Heart left ventricle (tissue), 16 donors: ENCODE data around the gene NT5C2. TPM values are rescaled to one million over a fixed set of nuclear protein-coding genes. Genes with fewer than 3 reads are reported as not detected.

Experiments
- ATAC-seq, 4 donors: fragments of 200-7000 bp; cut with Tn5 transposase; one replicate each; pipeline ENCODE4 v1.9.1; 2020 to 2022; ENCODE audit warnings: moderate library complexity in 4 of 4, mild to moderate bottlenecking in 3 of 4, moderate number of reproducible peaks in 1 of 4
- DNase-seq, 5 donors: peaks; one replicate each; pipeline ENCODE4 v3.0.0-alpha.2; 2020
- H3K27ac ChIP-seq, 12 donors: fragments of 200-600 bp; sonication (generic) in 4 of 12; one replicate each; pipeline versions ENCODE4 v1.5.0 to v1.8.0; 2016 to 2022; ENCODE audit warnings: mild to moderate bottlenecking in 2 of 12
- H3K27me3 ChIP-seq, 9 donors: fragments of 200-600 bp; sonication (generic) in 2 of 9; one replicate each; pipeline versions ENCODE4 v1.5.1 to v1.8.0; 2016 to 2022; ENCODE audit warnings: mild to moderate bottlenecking in 3 of 9
- H3K36me3 ChIP-seq, 9 donors: fragments of 200-600 bp; sonication (generic) in 2 of 9; one replicate each; pipeline versions ENCODE4 v1.5.0 to v1.8.0; 2018 to 2022; ENCODE audit warnings: mild to moderate bottlenecking in 2 of 9
- H3K4me1 ChIP-seq, 12 donors: fragments of 200-600 bp; sonication (generic) in 4 of 12; one replicate each; pipeline versions ENCODE4 v1.5.0 to v1.8.0; 2016 to 2022; ENCODE audit warnings: mild to moderate bottlenecking in 3 of 12
- H3K4me3 ChIP-seq, 12 donors: fragments of 200-600 bp; sonication (generic) in 4 of 12; one replicate each; pipeline versions ENCODE4 v1.5.0 to v1.8.0; 2017 to 2022; ENCODE audit warnings: mild to moderate bottlenecking in 9 of 12, moderate library complexity in 4 of 12
- H3K9me3 ChIP-seq, 12 donors: fragments of 200-600 bp; sonication (generic) in 4 of 12; one replicate each; pipeline versions ENCODE4 v1.5.0 to v1.8.0; 2016 to 2022; ENCODE audit warnings: mild to moderate bottlenecking in 1 of 12
- POLR2A ChIP-seq, 2 donors: fragments of 450-650 bp; IDR thresholded peaks; one replicate each; pipeline ENCODE4 v1.6.1; 2017; ENCODE audit warnings: antibody characterized with exemption in 2 of 2, mild to moderate bottlenecking in 2 of 2, moderate library complexity in 2 of 2
- WGBS, 4 donors: extraction: QIAGEN DNeasy Blood & Tissue Kit in 2 of 4; methylation state at CpG; one replicate each; pipeline versions ENCODE4 v1.1.5 to v1.1.7; 2013 to 2018; 5-methylcytosine and 5-hydroxymethylcytosine counted together
- intact Hi-C, 10 donors: fragments of 100-400 bp; cut with DNase I; formaldehyde crosslinking; loops; one replicate each; pipeline versions ENCODE4 v1.11.1 to v1.14.2; 2022
- polyA plus RNA-seq, 2 donors: library from polyadenylated mRNA; stranded (reverse); fragments of 200-250 nt; gene quantifications; one replicate each; pipeline ENCODE4 v1.2.3, GENCODE V29; 2013
- total RNA-seq, 9 donors: library from RNA; depleted of rRNA in 2 of 9; stranded (reverse); fragments of >200 nt in 2 of 9; fragmentation: NEBNext Ultra II Directional in 3 of 9; extraction: Animal tissue kit (Norgen Biotek cat#: 25700) in 3 of 9; gene quantifications; one replicate each; pipeline versions ENCODE4 v1.1.0 to v1.2.4, GENCODE V29; 2016 to 2023
- TF ChIP-seq, protein P1 (sequence below), 12 donors: fragments of 200-600 bp; sonication (generic) in 4 of 12; IDR thresholded peaks; one replicate each; pipeline versions ENCODE4 v1.5.0 to v1.8.0; 2018 to 2022; ENCODE audit warnings: antibody characterized with exemption in 12 of 12, mild to moderate bottlenecking in 5 of 12
- donor health status: ischemic (EF 13 %, LVEDD 7.1; RV severe dilation, severe dysfunction).
- donor health status: healthy with polysubstance abuse.
- donor health status: DM: no; HTN: yes; CAD: no.
- donor health status: DM: no; HTN: no; CAD: no.
- donor health status: ischemic (EF 25% LVEDD 6.9; RV normal size, moderate dysfunction).
- donor health status: ischemic (EF 25% LVEDD 5.7; RV mildly dilated, moderate dysfunction).
- donor health status: healthy.
- donor health status: DM: yes; HTN: yes; CAD: no.
- donor health status: ischemic (EF 35%, LVEDD 5.7; RV mildly dilated, moderate dysfunction).
- donor health status: nonischemic (EF 11% LVEDD 7.7; RV severe dilation, severe dysfunction).
- donor health status: DM: yes; HTN: yes; CAD: no.
- donor health status: PGD.
- donor health status: ischemic (EF 29% LVEDD 5.4; RV normal size, mild dysfunction).
- donor health status: nonischemic (EF 23%, LVEDD 6.1; RV moderate dilation, normal function).

NT5C2 gene
- total and polyA plus RNA-seq, 11 donors = 26.2 to 70.6 (median 43.6) TPM

DNA sequence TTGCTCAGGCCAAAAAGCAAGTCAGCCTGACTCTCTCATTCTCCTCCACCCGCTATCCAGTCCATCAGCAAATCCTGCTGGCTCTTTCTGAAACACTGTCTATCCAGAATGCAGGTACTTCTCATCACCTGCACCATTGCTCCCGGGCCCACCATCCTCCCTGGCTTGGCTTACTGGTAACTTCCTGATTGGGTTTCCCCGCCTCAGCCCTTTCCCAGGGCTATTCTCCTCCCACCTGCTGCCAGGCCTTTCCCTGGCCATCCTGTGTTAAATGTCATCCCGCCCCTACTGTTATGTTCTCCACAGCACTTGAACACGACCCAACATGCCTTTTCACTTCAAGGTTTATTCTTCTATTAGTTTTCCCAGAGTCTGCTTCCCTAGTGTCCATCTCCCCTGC lies 150.9 kb downstream of the NT5C2 start:
- intact Hi-C loops = no loop called here
- Histone ChIP-seq H3K4me1 (peaks cover 0 to 47% (median 13%) of the 10 kb centered on the region in 12 donors), H3K27ac (peak overlapping the region in 1 of 12 donors; percentile 30), H3K9me3 (no peaks in the 10 kb centered on the region), H3K27me3 (no peaks in the 10 kb centered on the region), H3K36me3 (no peaks in the 10 kb centered on the region), H3K4me3 (no peak overlapping the region)
- DNase-seq (no peak), ATAC-seq (peak in 2 of 4 donors; percentile 41 to 64)
- TF ChIP-seq, protein P1, sequence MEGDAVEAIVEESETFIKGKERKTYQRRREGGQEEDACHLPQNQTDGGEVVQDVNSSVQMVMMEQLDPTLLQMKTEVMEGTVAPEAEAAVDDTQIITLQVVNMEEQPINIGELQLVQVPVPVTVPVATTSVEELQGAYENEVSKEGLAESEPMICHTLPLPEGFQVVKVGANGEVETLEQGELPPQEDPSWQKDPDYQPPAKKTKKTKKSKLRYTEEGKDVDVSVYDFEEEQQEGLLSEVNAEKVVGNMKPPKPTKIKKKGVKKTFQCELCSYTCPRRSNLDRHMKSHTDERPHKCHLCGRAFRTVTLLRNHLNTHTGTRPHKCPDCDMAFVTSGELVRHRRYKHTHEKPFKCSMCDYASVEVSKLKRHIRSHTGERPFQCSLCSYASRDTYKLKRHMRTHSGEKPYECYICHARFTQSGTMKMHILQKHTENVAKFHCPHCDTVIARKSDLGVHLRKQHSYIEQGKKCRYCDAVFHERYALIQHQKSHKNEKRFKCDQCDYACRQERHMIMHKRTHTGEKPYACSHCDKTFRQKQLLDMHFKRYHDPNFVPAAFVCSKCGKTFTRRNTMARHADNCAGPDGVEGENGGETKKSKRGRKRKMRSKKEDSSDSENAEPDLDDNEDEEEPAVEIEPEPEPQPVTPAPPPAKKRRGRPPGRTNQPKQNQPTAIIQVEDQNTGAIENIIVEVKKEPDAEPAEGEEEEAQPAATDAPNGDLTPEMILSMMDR (IDR thresholded peaks at IDR 0.05) = no peak
- TF ChIP-seq POLR2A (IDR thresholded peaks at IDR 0.05) = no peak
- WGBS, 4 donors = 70 to 85% (median 75%) methylated on average over 5 of the region's 5 CpGs

DNA sequence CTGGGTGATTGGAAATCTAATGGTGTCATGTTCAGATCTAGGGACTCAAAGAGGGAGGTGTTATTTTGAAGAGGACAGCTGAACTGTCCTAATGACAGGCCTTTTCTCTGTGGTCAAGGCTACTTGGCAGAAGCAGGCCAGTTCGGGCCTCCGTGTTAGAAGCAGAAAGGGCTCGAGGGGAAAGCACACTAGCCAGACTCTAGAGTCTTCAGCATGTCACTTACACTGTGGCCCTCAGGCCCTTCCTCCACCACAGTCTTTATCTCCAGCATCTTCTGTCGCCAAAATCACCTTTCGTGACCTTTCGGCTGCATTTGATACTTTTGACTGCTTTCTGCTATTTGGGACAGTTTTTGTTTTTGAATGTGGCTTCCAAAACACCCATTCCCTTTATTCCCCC lies 151.7 kb downstream of the NT5C2 start:
- peaks cover 0 to 47% (median 13%) of the 10 kb centered on the region in 12 donors for H3K4me1 ChIP-seq
- 81 to 89% (median 88%) methylated on average over 6 of the region's 6 CpGs for WGBS, 4 donors
- DNase-seq = no peak
- no peak overlapping the region for H3K4me3 ChIP-seq
- no peaks in the 10 kb centered on the region for H3K9me3 ChIP-seq
- H3K27ac ChIP-seq = no peak overlapping the region
- no peak for TF ChIP-seq POLR2A (IDR thresholded peaks at IDR 0.05)
- TF ChIP-seq, protein P1 (IDR thresholded peaks at IDR 0.05) = no peak
- ATAC-seq = no peak
- H3K27me3 ChIP-seq = no peaks in the 10 kb centered on the region
- intact Hi-C loops = no loop called here
- no peaks in the 10 kb centered on the region for H3K36me3 ChIP-seq

DNA sequence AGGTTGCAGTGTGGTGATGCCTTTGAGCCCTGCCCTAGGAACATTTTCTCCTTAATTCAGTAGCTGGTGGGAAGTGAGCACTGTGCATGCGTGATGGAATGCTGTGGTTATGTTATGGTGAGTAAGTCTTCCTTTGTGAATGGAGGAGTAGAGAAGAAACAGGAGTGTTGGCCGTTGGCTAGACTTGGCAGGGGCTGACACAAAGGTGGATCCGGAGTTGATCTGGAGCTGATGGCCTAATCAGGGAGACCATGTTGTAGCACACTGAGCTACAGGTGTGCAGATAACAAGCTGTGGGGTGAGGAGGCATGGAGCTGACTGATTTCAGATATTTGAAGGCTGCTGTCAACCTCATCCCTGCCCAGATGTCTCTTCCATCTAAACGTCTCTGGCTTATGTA lies 152.7 kb downstream of the NT5C2 start:
- Histone ChIP-seq H3K36me3 (no peaks in the 10 kb centered on the region), H3K4me1 (peaks cover 0 to 37% (median 7%) of the 10 kb centered on the region in 12 donors), H3K9me3 (no peaks in the 10 kb centered on the region), H3K27me3 (no peaks in the 10 kb centered on the region), H3K27ac (no peak overlapping the region), H3K4me3 (no peak overlapping the region)
- DNase-seq (no peak), ATAC-seq (no peak)
- TF ChIP-seq, protein P1 (IDR thresholded peaks at IDR 0.05) = no peak
- TF ChIP-seq POLR2A (IDR thresholded peaks at IDR 0.05) = no peak
- 79 to 86% (median 85%) methylated on average over 4 of the region's 4 CpGs for WGBS, 4 donors
- intact Hi-C loops = no loop called here

DNA sequence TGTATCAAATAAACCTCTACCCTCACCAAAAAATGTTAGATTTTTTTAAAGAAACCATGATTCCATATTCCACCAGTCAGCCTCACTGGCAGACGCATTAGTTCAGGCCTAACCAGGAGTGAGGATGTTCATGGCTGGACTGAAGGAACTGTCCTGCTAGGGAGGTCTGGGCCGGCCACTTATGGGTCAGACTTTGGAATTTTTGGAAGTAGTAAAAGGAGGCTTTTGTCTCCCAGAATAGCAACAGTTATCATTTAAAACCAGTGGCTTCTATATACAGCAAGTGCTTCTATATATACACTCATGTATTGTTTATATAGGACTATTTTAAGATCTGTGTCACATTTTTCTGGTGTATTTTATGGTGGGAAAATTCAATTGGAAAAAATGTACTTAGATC lies 154.5 kb downstream of the NT5C2 start:
- Histone ChIP-seq H3K4me1 (peaks cover 0 to 23% (median 4%) of the 10 kb centered on the region in 12 donors), H3K27ac (peak overlapping the region in 1 of 12 donors; percentile 13), H3K9me3 (no peaks in the 10 kb centered on the region), H3K4me3 (no peak overlapping the region), H3K36me3 (no peaks in the 10 kb centered on the region), H3K27me3 (no peaks in the 10 kb centered on the region)
- DNase-seq (no peak), ATAC-seq (peak in 1 of 4 donors; percentile 45)
- 63 to 88% (median 67%) methylated on average over 2 of the region's 2 CpGs for WGBS, 4 donors
- TF ChIP-seq, protein P1 (IDR thresholded peaks at IDR 0.05) = no peak
- TF ChIP-seq POLR2A (IDR thresholded peaks at IDR 0.05) = no peak
- intact Hi-C loops = no loop called here

Other genes with a start within 250 kb of the NT5C2 start
- not detected for gene RPEL1, start 52.6 kb upstream of the NT5C2 start, total RNA-seq
- gene RPEL1, start 52.6 kb upstream of the NT5C2 start, polyA plus RNA-seq = not detected
- gene INA, start 83.9 kb upstream of the NT5C2 start, total RNA-seq = under 1 TPM in 2 of 9 donors, not detected in 7; 0.08 to 0.11 TPM
- gene INA, start 83.9 kb upstream of the NT5C2 start, polyA plus RNA-seq = under 1 TPM in 1 of 2 donors, not detected in 1; 0.04 TPM
- gene PCGF6, start 157.9 kb upstream of the NT5C2 start, total RNA-seq = 1 to 10 TPM; 5.3 to 8.1 (median 6.6) TPM
- gene PCGF6, start 157.9 kb upstream of the NT5C2 start, polyA plus RNA-seq = 1 to 10 TPM; 5.8 to 8.5 TPM
- 1 to 10 TPM; 1.1 to 3.3 (median 2.1) TPM for gene TAF5, start 174.7 kb upstream of the NT5C2 start, total RNA-seq
- gene TAF5, start 174.7 kb upstream of the NT5C2 start, polyA plus RNA-seq = 1 to 10 TPM; 1.2 to 2.1 TPM
- gene ATP5MK, start 203.2 kb upstream of the NT5C2 start, total RNA-seq = 1,000 to 10,000 TPM in 6 of 9 donors, 100 to 1,000 TPM in 3; 747 to 1,376 (median 1,173) TPM
- 1,000 to 10,000 TPM; 1,301 to 5,274 TPM for gene ATP5MK, start 203.2 kb upstream of the NT5C2 start, polyA plus RNA-seq
- gene PDCD11, start 203.4 kb upstream of the NT5C2 start, total RNA-seq = 10 to 100 TPM in 6 of 9 donors, 1 to 10 TPM in 3; 8.8 to 15.8 (median 12.1) TPM
- 10 to 100 TPM in 1 of 2 donors, 1 to 10 TPM in 1; 8.0 to 17.2 TPM for gene PDCD11, start 203.4 kb upstream of the NT5C2 start, polyA plus RNA-seq